Caki2 (cell line): ENCODE results near the gene MGST2. TPM values are rescaled to one million over a fixed set of nuclear protein-coding genes. Genes with fewer than 3 reads are reported as not detected.
A peak's percentile ranks its signal among the peaks of the same experiment; 100 is the strongest.
"Not testable (repeated sequence)": the region's sequence is repeated elsewhere in the genome, so short reads cannot be mapped to it uniquely, and the experiment has no call there.

Source experiments
- DNase-seq: peaks from one replicate; pipeline ENCODE4 v3.0.0-alpha.2; 2015; ENCODE audit warnings: low read depth
- in situ Hi-C: cut with HindIII; loops from 2 replicates; pipeline ENCODE4 v1.10.0; 2016; ENCODE audit warnings: low sequenced_read_pairs, low pct_unique_long_range_greater_than_20kb, mixed read lengths
- total RNA-seq: library from RNA; depleted of rRNA; stranded (reverse); fragments of >200 nt; shearing (Covaris generic); gene quantifications from 2 replicates; pipeline ENCODE4 v1.2.3, GENCODE V29; 2014; ENCODE audit warnings: low replicate concordance

MGST2 gene
- total RNA-seq, 1 experiment from 2014 or later: 54.0 TPM

DNA sequence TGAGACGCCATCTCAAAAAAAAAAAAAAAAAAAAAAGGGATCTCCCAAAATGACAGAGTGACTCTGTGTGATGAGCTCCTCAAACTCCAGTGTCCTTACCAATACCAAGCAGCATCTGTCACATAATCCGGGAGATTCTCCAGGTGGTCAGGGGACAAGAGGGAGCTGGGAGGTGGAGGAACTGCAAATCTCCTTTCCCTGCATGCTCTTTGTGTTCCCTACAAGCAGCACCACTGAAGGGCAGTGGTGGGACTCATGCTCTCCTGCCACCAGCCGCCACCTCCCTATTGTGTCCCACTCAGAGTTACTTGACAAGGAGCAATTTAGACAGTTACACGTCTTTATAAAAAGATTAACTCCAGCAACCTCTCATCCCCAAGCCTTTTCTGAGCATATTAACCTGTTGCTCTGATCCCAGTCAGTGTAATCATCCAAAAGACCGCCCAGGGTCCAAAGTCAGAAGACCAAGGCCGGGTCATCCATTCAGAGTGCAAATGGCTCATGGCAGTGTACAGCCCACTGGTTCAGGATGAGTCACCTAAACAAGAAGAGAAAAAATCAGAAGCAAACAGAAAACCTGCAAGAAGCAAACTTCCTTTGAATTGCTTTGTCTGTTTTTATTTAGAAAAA lies 23.6 kb downstream of the MGST2 start:
- peak; percentile 13 for DNase-seq
- in situ Hi-C loops: no loop called here

- no peak for DNase-seq
- in situ Hi-C loops: no loop called here
These were observed 24.8 kb downstream of the MGST2 start for GRCh38 chr4:139690419-139690818.

DNA sequence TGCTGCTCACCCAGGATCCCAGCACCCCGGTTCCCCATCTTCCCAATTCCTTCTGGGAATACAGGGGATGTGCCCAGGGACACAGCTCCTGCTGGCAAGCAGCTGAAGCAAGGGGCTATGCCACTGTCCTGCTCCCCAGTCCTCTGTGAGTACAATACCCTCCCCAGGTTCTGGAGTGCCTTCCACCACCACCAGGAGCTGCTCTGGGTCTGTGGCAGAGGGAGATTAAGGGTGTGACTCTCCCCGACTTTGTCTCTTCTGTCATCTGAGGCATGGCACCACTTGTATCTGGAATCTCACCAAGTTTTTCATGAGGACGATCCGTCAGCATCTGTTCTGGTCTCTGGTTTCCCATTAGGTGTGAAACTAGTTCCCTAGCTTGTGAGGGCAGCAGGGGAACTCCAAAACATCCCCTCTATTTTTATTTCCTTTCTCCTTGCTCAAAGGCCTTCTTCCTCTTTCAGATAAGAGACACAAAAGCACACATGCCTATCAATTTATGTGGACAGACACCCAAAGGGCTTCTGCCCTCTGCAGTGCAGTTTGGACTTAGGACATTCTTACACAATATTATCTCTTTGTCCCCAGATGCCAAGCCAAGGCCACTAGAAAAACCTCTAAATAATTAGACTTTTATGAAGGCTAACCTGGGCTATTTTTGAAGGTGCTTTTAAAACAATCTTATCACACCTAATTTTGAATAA lies 26.8 kb downstream of the MGST2 start:
- in situ Hi-C loops: no loop called here

DNA sequence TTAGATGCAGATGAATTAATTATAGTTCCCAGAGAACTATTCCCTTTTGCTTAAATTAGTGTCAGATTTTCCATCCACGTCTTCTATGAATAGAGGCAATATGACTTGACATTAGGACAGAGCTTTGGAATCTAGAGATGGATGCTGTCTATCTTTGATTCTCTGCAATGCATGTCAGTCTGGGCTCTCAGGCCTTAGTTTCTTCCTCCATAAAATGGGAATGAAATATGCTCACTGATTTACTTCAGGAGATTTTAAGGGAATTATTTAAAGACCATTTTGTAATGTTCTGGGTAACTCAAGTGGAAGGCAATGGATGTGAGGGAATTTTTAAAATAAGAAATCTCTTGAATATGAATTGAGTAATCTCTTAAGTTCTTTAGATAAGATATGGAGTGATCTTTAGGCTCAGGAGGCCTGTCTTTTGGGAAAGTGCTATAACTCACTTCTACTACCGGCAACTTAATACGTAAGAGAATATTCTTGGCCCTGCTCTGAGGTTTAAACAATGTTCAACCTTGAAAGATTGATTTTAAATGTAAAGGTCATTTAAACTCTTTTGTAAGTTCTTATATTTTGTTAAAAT lies 29.0 kb downstream of the MGST2 start:
- in situ Hi-C loops: no loop called here

More for the DNA sequence above, 26.8 kb downstream of the MGST2 start:
- no peak for DNase-seq

DNA sequence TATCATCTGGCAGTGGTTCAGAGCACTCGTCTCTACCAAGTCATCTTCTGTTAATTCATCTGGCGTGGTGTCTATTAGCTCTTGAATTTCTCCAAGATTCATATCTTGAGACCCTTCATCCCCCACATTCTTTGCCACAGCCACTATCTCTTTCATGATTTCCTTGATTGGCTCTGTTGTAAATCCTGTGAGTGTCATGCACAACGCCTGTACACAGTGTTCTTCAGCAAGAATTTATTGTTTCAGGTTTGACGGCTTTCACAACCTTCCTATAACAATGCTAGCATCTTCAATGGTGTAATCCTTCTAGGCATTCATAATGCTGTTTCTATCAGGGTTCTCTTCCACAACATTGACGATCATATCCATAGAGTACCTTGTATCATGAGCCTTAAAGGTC lies 30.9 kb downstream of the MGST2 start:
- in situ Hi-C loops: no loop called here
- no peak for DNase-seq

More for the DNA sequence above, 29.0 kb downstream of the MGST2 start:
- no peak for DNase-seq

DNA sequence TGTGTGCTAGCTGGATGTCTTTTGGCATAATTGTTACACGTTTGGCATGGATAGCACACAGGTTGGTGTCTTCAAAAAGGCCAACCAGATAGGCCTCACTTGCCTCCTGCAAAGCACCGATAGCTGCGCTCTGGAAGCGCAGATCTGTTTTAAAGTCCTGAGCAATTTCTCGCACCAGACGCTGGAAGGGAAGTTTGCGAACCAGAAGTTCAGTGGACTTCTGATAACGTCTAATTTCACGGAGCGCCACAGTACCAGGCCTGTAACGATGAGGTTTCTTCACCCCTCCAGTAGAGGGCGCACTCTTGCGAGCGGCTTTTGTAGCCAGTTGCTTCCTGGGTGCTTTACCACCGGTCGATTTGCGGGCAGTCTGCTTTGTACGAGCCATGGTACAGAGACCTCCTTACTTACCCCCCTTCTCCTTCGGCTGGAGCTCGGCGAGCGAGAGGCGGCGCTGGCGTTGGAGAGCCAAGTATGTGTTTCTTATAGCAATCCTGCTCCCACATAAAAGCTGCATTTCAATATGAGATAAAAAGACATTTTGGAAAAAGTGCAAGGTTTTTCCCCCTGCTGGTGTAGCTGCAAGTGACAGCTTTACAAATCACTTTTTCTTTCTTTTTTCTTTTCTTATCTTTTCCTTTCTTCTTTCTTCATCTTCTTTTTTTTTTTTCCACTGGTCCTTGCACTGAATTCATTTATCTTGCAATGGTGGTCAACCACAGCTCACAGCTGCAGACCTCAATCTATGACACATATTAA lies 32.7 kb downstream of the MGST2 start:
- in situ Hi-C loops, DNase-seq: not testable (repeated sequence)

GRCh38 chr4:139700568-139700967 lies 34.9 kb downstream of the MGST2 start:
- no peak for DNase-seq
- in situ Hi-C loops: no loop called here

DNA sequence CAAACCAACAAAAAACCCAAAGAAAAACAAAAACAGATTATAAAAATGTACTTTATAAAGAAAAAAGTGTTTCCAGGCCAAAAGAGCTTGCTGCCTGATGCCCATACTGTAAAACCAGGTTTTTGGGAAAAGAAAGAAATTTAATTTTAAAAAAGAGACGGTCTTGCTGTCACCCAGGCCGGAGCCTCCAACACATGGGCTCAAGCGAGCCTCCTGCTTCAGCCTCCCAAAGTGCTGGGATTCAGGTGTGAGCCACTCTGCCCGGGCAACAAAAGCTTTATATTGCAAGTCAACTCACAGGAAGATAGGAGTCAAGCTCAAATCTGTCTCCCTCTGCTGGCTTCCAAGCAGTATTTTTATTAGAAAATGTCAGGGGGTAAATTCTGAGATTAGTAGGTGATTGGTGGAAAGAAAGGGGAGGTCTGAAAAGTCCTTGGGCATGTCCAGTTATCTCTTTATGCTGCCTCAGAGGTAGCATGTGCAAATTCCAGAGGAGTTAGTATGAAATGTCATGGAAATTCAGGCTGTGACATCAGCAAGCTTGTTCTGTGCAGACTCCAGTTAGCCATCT lies 39.4 kb downstream of the MGST2 start:
- DNase-seq: peak; percentile 14
- in situ Hi-C loops: no loop called here

GRCh38 chr4:139709660-139710059 lies 44.0 kb downstream of the MGST2 start:
- in situ Hi-C loops: no loop called here
- DNase-seq: no peak

DNA sequence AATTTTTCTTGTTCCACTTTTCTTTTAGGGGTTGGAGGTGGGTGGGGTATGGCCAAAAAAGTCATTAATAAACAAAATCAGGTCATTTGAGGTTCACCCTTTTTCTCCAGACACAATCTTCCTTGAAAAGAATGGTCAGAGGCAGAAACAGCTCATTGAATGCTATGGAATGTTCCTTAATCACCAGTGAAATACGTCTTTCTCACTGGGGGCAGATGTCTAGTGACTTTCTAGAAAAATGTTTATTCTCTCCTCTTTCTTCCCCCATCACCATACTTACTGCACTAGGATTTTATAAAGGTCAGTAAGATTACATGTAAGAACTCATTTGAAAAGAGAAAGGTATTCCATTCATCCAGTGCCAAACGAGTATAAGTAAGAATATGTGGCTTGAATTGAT lies 44.5 kb downstream of the MGST2 start:
- in situ Hi-C loops: no loop called here
- DNase-seq: no peak

GRCh38 chr4:139711461-139711860 lies 45.8 kb downstream of the MGST2 start:
- no peak for DNase-seq
- in situ Hi-C loops: no loop called here

- no peak for DNase-seq
- in situ Hi-C loops: no loop called here
These were observed 47.3 kb downstream of the MGST2 start for GRCh38 chr4:139712882-139713281.

GRCh38 chr4:139715746-139716391 lies 50.2 kb downstream of the MGST2 start:
- DNase-seq: no peak
- in situ Hi-C loops: no loop called here

DNA sequence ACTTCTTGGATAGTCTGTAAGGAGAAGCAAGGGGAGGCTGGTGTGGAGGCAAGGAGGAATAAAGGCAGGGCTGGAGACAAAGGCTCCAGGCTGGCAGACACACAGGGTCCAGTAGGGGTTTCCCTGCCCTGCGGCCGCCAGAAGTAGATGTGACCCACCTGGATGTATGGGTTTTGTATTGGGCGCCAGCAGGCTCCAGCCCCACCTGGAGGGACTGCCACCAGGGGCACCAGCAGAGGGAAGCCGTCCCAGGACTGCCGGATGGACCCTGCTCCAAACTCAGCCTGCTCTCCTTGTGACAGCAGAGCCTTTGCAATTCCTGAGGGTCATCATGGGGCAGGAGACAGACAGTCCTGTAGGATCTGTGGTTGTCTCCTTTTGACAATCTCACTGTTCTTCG lies 52.7 kb downstream of the MGST2 start:
- DNase-seq: no peak
- in situ Hi-C loops: no loop called here

GRCh38 chr4:139718833-139719232 lies 53.2 kb downstream of the MGST2 start:
- in situ Hi-C loops: no loop called here
- DNase-seq: no peak

DNA sequence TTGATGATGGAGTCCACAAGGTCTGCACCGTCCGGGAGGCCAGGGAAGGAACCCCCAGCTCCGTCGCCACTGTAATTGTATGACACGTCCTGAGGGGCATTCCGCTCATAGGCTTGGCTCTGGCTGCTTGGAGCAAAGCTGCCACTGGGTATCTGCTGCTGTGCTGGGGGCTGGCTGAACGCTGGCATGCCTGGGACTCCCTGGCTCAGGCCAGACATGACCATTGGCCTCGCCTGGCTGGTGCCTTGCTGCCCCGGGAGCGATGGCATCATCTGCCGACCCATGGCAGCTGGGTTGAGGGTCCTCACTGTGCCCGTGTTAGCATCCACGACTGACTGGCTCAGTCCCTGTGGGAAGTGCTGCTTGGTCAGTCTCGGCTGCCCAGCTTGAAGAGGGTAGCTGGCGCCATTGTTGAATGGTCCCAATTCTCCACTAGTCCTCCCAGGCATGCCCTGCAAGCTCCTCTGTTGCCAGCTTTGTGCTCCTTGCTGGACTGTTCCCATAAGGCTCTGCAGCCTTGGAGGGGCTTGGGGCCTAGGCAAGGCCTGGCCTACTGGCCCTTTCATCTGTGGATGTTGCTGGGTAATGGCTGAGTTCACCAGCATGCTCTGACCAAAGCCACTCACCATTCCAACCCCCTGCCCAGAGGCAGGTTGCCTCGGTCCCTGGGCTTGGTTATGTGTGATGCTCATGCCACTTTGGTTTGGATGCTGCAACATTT lies 53.9 kb downstream of the MGST2 start:
- no peak for DNase-seq
- in situ Hi-C loops: no loop called here

GRCh38 chr4:139720806-139721205 lies 55.2 kb downstream of the MGST2 start:
- in situ Hi-C loops: no loop called here
- DNase-seq: no peak

- in situ Hi-C loops: no loop called here
- no peak for DNase-seq
These were observed 56.2 kb downstream of the MGST2 start for GRCh38 chr4:139721789-139722188.
